Breast epithelium (tissue), 4 donors: ENCODE measurements around the gene SAMSN1. TPM values are rescaled to one million over a fixed set of nuclear protein-coding genes. Genes with fewer than 3 reads are reported as not detected.

Experiments
- DNase-seq, 2 donors: peaks; one replicate each; pipeline ENCODE4 v3.0.0-alpha.2; 2019; ENCODE audit warnings: low spot score in 2 of 2
- H3K27ac ChIP-seq, 2 donors: fragments of 200-600 bp; sonication (generic) in 1 of 2; one replicate each; pipeline ENCODE4 v1.5.1; 2016 to 2019; ENCODE audit warnings: mild to moderate bottlenecking in 1 of 2
- H3K27me3 ChIP-seq, 2 donors: fragments of 200-600 bp; sonication (generic) in 1 of 2; one replicate each; pipeline versions ENCODE4 v1.5.1 to v1.6.0; 2017 to 2019; ENCODE audit warnings: control low read depth in 1 of 2, mild to moderate bottlenecking in 1 of 2
- H3K36me3 ChIP-seq: fragments of 200-600 bp; one replicate; pipeline ENCODE4 v1.5.1; 2019
- H3K4me1 ChIP-seq, 2 donors: fragments of 200-600 bp; sonication (generic); one replicate each; pipeline ENCODE4 v1.5.1; 2016 to 2019; ENCODE audit warnings: control low read depth in 1 of 2
- H3K4me3 ChIP-seq, 3 donors: fragments of 200-600 bp; sonication (generic); 1 replicate in 2 of 3; 2 replicates in 1 of 3; pipeline ENCODE4 v1.5.1; 2016 to 2019; ENCODE audit warnings: mild to moderate bottlenecking in 3 of 3, moderate library complexity in 2 of 3
- H3K9me3 ChIP-seq, 2 donors: fragments of 200-600 bp; sonication (generic) in 1 of 2; one replicate each; pipeline ENCODE4 v1.5.1; 2016 to 2019; ENCODE audit warnings: control low read depth in 1 of 2
- POLR2A ChIP-seq: fragments of 450-650 bp; IDR thresholded peaks from one replicate; pipeline ENCODE4 v1.6.1; 2016; ENCODE audit warnings: antibody characterized with exemption, mild to moderate bottlenecking, moderate library complexity
- POLR2AphosphoS5 ChIP-seq, 3 donors: sonication (generic); formaldehyde crosslinking; IDR thresholded peaks; one replicate each; pipeline ENCODE4 v1.6.1; 2017; ENCODE audit warnings: antibody characterized with exemption in 3 of 3
- intact Hi-C: fragments of 100-400 bp; cut with DNase I; formaldehyde crosslinking; loops from one replicate; pipeline ENCODE4 v1.15.1; 2023; ENCODE audit warnings: low total_unique reads
- total RNA-seq, 3 donors: library from RNA; depleted of rRNA; stranded (reverse); fragments of >200 nt; gene quantifications; one replicate each; pipeline ENCODE4 v1.1.0, GENCODE V29; 2016
- TF ChIP-seq, protein P1 (sequence below), 3 donors: fragments of 450-650 bp; IDR thresholded peaks; one replicate each; pipeline ENCODE4 v1.5.1; 2016 to 2017; ENCODE audit warnings: antibody characterized with exemption in 3 of 3, mild to moderate bottlenecking in 3 of 3, moderate library complexity in 3 of 3

SAMSN1 gene
- total RNA-seq, 3 donors from 2014 or later = 7.5 to 15.4 (median 11.4) TPM

DNA sequence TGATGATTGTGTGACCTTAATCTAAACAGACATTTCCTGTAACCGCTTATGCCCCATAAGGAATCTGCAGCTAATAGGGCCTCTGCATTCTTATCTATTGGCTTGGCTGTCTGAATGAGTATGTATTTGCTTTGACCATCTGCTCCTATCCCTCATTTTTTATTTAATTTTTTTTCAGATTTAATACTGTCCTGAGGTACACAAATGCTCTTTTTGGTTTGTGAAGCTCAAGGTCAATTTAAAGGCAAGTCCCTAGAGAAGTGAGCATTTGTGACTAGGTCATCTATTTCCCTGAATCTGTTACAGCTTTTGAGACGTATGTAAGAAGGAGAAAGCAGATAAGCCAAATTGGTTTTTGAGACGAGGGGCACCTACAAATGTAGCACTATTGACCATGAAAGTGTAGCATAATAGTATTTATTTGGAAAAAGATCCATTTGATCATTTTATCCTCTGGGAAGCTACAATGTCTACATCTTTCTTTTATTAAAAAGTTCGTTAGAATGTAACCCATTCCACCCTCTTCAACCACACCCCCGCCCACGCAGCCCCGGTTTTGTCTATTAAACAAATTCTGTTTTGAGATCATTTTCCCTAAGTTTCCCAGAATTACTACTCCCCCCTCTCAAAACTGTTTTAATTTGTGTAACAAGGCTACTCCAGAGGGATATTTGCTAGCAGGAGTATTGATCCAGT lies 93.9 kb downstream of the SAMSN1 start:
- DNase-seq = no peak
- no peak overlapping the region for H3K27ac ChIP-seq
- no peak for TF ChIP-seq POLR2AphosphoS5 (IDR thresholded peaks at IDR 0.05)
- TF ChIP-seq POLR2A = no peak
- TF ChIP-seq, protein P1, sequence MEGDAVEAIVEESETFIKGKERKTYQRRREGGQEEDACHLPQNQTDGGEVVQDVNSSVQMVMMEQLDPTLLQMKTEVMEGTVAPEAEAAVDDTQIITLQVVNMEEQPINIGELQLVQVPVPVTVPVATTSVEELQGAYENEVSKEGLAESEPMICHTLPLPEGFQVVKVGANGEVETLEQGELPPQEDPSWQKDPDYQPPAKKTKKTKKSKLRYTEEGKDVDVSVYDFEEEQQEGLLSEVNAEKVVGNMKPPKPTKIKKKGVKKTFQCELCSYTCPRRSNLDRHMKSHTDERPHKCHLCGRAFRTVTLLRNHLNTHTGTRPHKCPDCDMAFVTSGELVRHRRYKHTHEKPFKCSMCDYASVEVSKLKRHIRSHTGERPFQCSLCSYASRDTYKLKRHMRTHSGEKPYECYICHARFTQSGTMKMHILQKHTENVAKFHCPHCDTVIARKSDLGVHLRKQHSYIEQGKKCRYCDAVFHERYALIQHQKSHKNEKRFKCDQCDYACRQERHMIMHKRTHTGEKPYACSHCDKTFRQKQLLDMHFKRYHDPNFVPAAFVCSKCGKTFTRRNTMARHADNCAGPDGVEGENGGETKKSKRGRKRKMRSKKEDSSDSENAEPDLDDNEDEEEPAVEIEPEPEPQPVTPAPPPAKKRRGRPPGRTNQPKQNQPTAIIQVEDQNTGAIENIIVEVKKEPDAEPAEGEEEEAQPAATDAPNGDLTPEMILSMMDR (IDR thresholded peaks at IDR 0.05) = no peak
- H3K4me1 ChIP-seq = no peaks in the 10 kb centered on the region
- no peaks in the 10 kb centered on the region for H3K36me3 ChIP-seq
- H3K9me3 ChIP-seq = no peaks in the 10 kb centered on the region
- H3K27me3 ChIP-seq = no peaks in the 10 kb centered on the region
- no peak overlapping the region for H3K4me3 ChIP-seq
- intact Hi-C loops = no loop called here

DNA sequence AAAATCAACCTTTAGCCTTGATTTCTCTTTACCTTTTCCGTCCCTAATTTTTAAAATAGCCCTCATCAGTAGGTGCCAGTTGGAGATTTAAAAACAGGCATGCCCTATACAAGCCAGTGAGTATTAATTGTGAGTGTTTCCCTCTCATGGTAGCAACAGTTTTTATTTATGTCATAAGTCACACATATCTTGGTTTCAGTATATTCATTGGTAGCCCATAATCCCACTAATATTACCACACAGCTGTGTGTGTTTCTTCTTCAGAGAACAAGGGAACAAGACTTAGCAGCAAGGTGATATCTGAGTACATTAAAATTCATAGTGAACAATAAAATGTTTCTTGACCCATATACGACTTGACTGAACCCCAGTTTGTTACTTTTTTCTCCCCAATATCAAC lies 94.6 kb downstream of the SAMSN1 start:
- DNase-seq = no peak
- intact Hi-C loops = no loop called here
- Histone ChIP-seq H3K4me3 (no peak overlapping the region), H3K27ac (no peak overlapping the region), H3K4me1 (no peaks in the 10 kb centered on the region), H3K9me3 (no peaks in the 10 kb centered on the region), H3K27me3 (no peaks in the 10 kb centered on the region), H3K36me3 (no peaks in the 10 kb centered on the region)
- TF ChIP-seq, protein P1 (IDR thresholded peaks at IDR 0.05) = no peak
- no peak for TF ChIP-seq POLR2A
- no peak for TF ChIP-seq POLR2AphosphoS5 (IDR thresholded peaks at IDR 0.05)

DNA sequence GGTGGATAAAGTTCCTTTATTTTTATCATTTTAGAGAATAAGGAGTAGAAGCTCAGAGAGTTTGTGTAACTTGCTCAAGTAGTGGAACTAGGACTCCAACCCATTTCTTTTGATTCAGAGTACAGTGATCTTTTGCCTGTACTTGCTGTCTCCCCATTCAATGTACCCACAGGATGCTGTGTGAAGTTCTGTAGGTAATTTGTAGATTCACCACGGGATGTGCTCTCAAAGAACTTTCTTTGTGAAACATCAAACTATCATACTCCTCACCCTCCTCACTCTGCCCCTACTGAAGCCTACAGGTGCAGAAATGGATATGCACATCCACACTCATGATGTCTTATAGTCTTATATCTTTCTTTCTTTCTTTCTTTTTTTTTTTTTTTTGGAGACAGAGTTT lies 97.3 kb downstream of the SAMSN1 start:
- intact Hi-C loops = no loop called here
- Histone ChIP-seq H3K36me3 (no peaks in the 10 kb centered on the region), H3K9me3 (no peaks in the 10 kb centered on the region), H3K27ac (no peak overlapping the region), H3K27me3 (no peaks in the 10 kb centered on the region), H3K4me3 (no peak overlapping the region), H3K4me1 (no peaks in the 10 kb centered on the region)
- TF ChIP-seq POLR2AphosphoS5 (IDR thresholded peaks at IDR 0.05) (no peak), POLR2A (no peak)
- TF ChIP-seq, protein P1 (IDR thresholded peaks at IDR 0.05) = no peak
- no peak for DNase-seq

DNA sequence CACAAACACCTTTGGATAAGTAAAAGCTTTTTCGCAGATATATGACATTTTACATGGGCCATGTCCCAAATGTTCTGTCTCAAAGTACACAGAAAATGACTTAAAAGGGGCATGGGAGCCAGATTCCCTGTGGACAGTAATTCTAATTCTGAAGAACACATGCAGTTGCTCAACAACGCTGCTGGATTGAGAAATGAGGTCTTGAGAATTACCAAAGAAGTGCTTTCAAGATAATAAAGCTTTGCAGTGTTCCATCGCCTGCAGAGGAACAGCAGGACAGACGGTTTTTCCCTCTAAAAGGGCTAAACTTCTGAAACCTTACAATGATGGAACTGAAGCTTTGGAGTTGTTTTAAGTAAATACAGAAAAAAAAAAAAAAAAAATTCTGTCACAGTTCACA lies 107.9 kb downstream of the SAMSN1 start:
- no peak for TF ChIP-seq POLR2A
- no peak for TF ChIP-seq POLR2AphosphoS5 (IDR thresholded peaks at IDR 0.05)
- TF ChIP-seq, protein P1 (IDR thresholded peaks at IDR 0.05) = no peak
- H3K9me3 ChIP-seq = peaks cover 0 to 4% of the 10 kb centered on the region in 2 donors
- no peaks in the 10 kb centered on the region for H3K36me3 ChIP-seq
- H3K27me3 ChIP-seq = no peaks in the 10 kb centered on the region
- no peak overlapping the region for H3K4me3 ChIP-seq
- no peak overlapping the region for H3K27ac ChIP-seq
- no peak for DNase-seq
- no peaks in the 10 kb centered on the region for H3K4me1 ChIP-seq
- intact Hi-C loops = no loop called here

DNA sequence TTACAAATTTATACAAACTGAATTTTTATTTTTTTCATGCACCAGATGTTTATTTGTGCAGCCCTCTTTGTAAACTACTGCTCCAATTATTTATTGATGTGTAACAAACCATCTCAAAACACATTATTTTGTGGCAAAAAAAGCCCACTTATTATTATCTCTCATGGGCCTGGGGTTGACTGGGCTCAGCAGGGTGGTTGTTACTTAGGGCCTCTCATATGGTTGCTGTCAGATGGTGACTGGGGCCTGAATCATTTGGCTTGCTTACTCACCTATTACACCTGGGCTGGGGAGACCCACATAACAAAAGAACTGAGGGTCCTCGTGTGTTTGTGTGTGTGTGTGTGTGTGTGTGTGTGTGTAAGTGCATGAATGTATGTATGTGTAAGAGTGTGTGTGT lies 110.7 kb downstream of the SAMSN1 start:
- no peak overlapping the region for H3K27ac ChIP-seq
- no peak overlapping the region for H3K4me3 ChIP-seq
- H3K27me3 ChIP-seq = no peaks in the 10 kb centered on the region
- DNase-seq = no peak
- intact Hi-C loops = no loop called here
- peaks cover 0 to 4% of the 10 kb centered on the region in 2 donors for H3K9me3 ChIP-seq
- TF ChIP-seq POLR2AphosphoS5 (IDR thresholded peaks at IDR 0.05) = no peak
- no peak for TF ChIP-seq POLR2A
- TF ChIP-seq, protein P1 (IDR thresholded peaks at IDR 0.05) = no peak
- H3K4me1 ChIP-seq = no peaks in the 10 kb centered on the region
- H3K36me3 ChIP-seq = no peaks in the 10 kb centered on the region

Other genes with a start within 250 kb of the SAMSN1 start
- gene HSPA13, start 163.2 kb downstream of the SAMSN1 start, total RNA-seq = 10 to 100 TPM; 13.9 to 20.9 (median 19.7) TPM